Left ventricle myocardium inferior (tissue), 1 donor: ENCODE results near the gene LGALS9C. TPM values are rescaled to one million over a fixed set of nuclear protein-coding genes. Genes with fewer than 3 reads are reported as not detected.
A peak's percentile ranks its signal among the peaks of the same experiment; 100 is the strongest.
"Not testable (repeated sequence)": the region's sequence is repeated elsewhere in the genome, so short reads cannot be mapped to it uniquely, and the experiment has no call there.

Experiments used
- DNase-seq: peaks from one replicate; pipeline ENCODE4 v3.0.0-alpha.2; 2020
- H3K27ac ChIP-seq: fragments of 200-600 bp; replicated peaks from 2 replicates; pipeline ENCODE4 v1.8.0; 2021
- H3K27me3 ChIP-seq: fragments of 200-600 bp; 2 replicates; pipeline ENCODE4 v1.8.0; 2021; ENCODE audit warnings: low read depth
- H3K36me3 ChIP-seq: fragments of 200-600 bp; 2 replicates; pipeline ENCODE4 v1.8.0; 2021
- H3K4me1 ChIP-seq: fragments of 200-600 bp; 2 replicates; pipeline ENCODE4 v1.8.0; 2021
- H3K4me3 ChIP-seq: fragments of 200-600 bp; 2 replicates; pipeline ENCODE4 v1.8.0; 2021; ENCODE audit warnings: mild to moderate bottlenecking, moderate library complexity
- H3K9me3 ChIP-seq: fragments of 200-600 bp; replicated peaks from 2 replicates; pipeline ENCODE4 v1.8.0; 2021
- intact Hi-C: fragments of 100-400 bp; cut with micrococcal nuclease; formaldehyde crosslinking; loops from one replicate; pipeline ENCODE4 v1.11.0; 2022
- long read RNA-seq: library from polyadenylated mRNA; unstranded; transcript quantifications from one replicate; pipeline ENCODE4 v2.0.0, GENCODE V29; 2021
- total RNA-seq: library from RNA; stranded (reverse); fragmentation: NEBNext Ultra II Directional; extraction: Animal tissue kit (Norgen Biotek cat#: 25700); gene quantifications from one replicate; pipeline ENCODE4 v1.2.1, GENCODE V29; 2021
- TF ChIP-seq, protein P1 (sequence below): fragments of 200-600 bp; IDR thresholded peaks from 2 replicates; pipeline ENCODE4 v1.8.0; 2021; ENCODE audit warnings: antibody characterized with exemption, mild to moderate bottlenecking, borderline replicate concordance
- donor health status: DM: no; HTN: yes; CAD: no; lungs with severe emphysema.

The LGALS9C gene
- not detected for total RNA-seq
- long read RNA-seq, result 0 reads

DNA sequence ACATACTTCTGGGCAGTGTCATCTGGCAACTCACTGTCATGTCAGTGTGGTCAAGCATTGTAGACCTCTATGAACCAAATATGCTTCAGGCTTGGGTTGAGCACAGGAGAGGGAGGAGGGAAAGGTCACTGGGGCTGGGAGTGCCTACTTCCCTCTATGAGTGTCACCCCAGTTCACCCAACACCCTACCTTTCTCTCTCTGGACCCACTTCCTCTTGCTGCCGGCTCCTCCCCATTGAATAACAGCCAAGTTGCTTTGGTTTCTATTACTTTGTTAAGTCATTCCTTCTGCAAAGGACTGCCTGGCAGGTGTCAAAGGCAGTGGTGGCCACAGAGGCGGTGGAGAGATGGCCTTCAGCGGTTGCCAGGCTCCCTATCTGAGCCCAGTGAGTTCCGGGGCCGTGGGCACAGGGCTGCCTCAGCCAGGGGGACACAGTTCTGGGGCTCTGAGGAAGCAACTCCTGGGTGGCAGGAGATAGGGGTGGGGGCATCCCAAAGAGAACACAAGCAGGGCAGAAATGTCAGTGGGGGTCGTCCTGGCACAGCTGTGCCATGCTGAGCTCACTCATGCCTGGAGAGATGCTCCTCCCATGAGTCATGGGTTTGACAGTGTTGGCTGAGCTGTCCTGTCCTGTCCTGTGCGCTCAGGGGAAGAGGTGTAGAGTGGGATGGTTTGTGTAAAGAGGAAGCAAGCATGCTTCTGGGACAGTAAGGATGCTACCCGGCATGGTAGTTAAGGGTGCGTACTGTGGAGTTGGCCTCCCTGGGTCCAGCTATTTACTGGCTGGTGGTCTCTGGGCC is at the start of gene LGALS9C:
TSS of gene LGALS9C (plus strand) at position 282 of the 801 bp plus-strand sequence. CDS start at position 348, 66 bp downstream.
- H3K4me3 ChIP-seq, H3K4me1 ChIP-seq, H3K9me3 ChIP-seq, H3K27me3 ChIP-seq, DNase-seq, H3K27ac ChIP-seq, H3K36me3 ChIP-seq, intact Hi-C loops: not testable (repeated sequence)

DNA sequence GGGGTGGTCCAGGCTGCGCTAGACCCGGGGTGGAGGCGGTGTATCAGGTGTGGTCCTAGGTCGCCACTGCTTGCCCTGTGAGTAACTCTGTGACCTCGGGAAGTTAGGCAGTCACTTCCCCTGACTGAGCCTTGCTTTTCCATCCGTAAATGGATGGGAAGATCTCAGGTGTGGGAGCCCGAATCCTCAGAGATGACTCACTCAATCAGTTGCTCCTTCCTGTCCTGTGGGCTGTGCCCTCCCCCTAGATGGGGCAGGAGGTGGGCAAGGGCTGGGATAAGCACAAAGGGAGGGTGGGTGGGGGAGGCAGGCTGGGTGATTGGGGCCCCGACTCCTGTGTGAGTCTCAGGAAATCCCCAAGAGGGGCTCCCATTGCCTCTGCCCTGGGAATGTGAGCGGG is 44.4 kb upstream of the LGALS9C start:
- H3K9me3 ChIP-seq, H3K36me3 ChIP-seq, H3K27ac ChIP-seq, H3K4me3 ChIP-seq, DNase-seq, H3K4me1 ChIP-seq, intact Hi-C loops, H3K27me3 ChIP-seq: not testable (repeated sequence)

DNA sequence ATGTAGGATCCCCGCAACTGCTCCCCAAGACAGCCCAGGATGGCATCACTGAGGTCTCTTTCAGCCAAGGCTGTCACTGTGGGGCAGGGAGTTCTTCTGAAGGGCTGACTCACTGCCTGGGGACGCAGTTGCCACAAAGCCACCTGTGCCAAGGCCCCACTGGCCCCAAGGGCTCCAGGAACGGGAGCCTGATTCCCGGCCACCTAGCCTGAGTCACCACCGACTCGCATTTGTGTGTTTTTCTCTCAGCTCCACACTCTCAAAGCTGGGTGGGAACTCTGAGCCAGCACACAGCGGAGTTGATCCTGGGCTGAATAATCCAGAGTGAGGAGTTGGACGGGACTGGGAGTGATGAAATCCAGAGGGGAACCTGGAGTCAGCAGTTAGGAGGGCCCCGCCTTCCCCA is 37.1 kb upstream of the LGALS9C start:
- DNase-seq, H3K27me3 ChIP-seq: not testable (repeated sequence)

DNA sequence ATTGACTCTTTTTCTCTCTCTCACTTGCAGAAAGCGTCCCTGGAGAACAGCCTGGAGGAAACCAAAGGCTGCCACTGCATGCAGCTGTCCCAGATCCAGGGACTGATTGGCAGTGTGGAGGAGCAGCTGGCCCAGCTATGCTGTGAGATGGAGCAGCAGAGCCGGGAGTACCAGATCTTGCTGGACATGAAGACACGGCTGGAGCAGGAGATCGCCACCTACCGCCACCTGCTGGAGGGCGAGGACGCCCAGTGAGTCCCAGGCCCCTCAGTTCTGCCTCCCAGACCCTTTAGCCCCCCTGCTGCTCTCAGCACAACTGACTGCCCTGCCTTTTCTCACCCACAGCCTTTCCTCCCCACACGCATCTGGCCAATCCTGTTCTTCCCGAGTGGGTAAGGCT is 34.5 kb upstream of the LGALS9C start:
- TF ChIP-seq, protein P1, sequence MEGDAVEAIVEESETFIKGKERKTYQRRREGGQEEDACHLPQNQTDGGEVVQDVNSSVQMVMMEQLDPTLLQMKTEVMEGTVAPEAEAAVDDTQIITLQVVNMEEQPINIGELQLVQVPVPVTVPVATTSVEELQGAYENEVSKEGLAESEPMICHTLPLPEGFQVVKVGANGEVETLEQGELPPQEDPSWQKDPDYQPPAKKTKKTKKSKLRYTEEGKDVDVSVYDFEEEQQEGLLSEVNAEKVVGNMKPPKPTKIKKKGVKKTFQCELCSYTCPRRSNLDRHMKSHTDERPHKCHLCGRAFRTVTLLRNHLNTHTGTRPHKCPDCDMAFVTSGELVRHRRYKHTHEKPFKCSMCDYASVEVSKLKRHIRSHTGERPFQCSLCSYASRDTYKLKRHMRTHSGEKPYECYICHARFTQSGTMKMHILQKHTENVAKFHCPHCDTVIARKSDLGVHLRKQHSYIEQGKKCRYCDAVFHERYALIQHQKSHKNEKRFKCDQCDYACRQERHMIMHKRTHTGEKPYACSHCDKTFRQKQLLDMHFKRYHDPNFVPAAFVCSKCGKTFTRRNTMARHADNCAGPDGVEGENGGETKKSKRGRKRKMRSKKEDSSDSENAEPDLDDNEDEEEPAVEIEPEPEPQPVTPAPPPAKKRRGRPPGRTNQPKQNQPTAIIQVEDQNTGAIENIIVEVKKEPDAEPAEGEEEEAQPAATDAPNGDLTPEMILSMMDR, result peak; percentile 25
- not testable (repeated sequence) for H3K36me3 ChIP-seq
- peak; percentile 39 for DNase-seq

More for the DNA sequence above, 37.1 kb upstream of the LGALS9C start:
- H3K27ac ChIP-seq, H3K4me3 ChIP-seq, H3K9me3 ChIP-seq, H3K36me3 ChIP-seq, H3K4me1 ChIP-seq, intact Hi-C loops: not testable (repeated sequence)

DNA sequence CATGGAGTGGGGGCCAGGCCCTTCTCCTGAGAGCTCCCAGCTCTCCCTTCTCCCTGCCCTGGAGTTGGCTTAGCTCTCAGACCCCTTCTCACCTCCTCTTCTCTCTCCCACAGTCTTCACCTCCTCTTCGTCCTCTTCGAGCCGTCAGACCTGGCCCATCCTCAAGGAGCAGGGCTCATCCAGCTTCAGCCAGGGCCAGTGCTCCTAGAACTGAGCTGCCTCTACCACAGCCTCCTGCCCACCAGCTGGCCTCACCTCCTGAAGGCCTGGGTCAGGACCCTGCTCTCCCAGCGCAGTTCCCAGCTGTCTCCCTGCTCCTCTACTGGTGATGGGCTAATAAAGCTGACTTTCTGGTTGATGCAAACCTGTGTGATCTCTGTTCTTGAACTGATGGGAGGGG is 34.1 kb upstream of the LGALS9C start:
- H3K27ac ChIP-seq, H3K36me3 ChIP-seq, intact Hi-C loops, H3K9me3 ChIP-seq, H3K27me3 ChIP-seq, H3K4me3 ChIP-seq, H3K4me1 ChIP-seq, DNase-seq: not testable (repeated sequence)

More for the DNA sequence above, 34.5 kb upstream of the LGALS9C start:
- H3K27me3 ChIP-seq, intact Hi-C loops, H3K4me1 ChIP-seq, H3K9me3 ChIP-seq, H3K4me3 ChIP-seq, H3K27ac ChIP-seq: not testable (repeated sequence)

DNA sequence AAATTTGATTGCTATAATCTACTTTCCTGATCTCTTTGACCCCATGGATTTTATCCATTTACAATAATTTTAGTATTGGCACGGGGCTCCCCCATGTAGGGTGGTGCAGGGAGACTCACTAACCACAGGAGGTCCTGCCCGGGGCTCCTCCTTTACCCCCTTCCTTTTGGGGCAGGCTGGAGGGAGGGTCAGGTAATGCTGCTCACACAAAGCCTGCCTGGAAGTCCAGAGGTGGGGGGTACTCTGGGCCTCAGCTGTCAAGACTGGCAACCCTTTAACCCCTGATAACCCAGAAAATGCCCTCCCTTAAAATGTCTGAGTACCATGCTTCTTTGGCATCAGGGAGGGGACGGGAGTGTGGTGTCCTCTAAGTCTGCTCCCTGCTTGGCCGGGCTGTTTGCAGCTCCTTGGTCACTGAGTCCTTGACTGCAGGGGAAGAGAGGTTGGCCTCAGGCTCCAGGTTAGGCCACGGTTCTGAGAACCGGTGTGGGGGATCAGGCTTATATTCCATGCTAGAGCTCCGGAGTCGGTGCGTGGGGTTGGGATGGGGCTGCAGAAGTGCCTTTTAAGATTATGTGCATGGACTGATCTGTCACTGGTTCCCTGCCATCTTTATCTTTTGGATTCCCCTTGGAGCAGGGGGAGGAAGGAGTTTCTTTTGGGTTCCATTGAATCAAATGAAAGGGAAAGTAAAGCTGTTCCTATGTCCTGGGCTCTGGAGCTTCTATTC is 28.9 kb upstream of the LGALS9C start:
- H3K27me3 ChIP-seq, H3K27ac ChIP-seq, H3K36me3 ChIP-seq, intact Hi-C loops, H3K9me3 ChIP-seq, DNase-seq, H3K4me1 ChIP-seq, H3K4me3 ChIP-seq: not testable (repeated sequence)

DNA sequence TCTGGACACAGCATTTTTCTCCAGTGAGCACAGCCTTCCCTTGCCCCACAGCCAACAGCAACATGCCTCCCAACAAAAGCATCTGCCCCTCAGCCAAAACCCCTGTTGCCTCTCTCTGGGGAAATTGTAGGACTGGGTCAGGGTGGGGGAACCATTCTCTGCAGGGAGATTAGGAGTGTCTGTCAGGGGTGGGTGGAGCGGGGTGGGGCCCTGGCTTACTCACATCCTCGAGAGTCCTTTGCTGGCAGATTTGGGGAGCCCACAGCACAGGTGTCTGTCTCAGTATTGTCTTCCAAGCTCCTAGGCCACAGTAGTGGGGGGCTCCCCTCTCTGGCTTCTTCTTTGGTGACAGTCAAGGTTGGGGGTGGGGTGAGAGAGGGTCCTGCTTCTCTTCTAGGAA is 28.3 kb upstream of the LGALS9C start:
- H3K9me3 ChIP-seq, H3K36me3 ChIP-seq, H3K4me3 ChIP-seq, intact Hi-C loops, DNase-seq, H3K4me1 ChIP-seq, H3K27me3 ChIP-seq, H3K27ac ChIP-seq: not testable (repeated sequence)

DNA sequence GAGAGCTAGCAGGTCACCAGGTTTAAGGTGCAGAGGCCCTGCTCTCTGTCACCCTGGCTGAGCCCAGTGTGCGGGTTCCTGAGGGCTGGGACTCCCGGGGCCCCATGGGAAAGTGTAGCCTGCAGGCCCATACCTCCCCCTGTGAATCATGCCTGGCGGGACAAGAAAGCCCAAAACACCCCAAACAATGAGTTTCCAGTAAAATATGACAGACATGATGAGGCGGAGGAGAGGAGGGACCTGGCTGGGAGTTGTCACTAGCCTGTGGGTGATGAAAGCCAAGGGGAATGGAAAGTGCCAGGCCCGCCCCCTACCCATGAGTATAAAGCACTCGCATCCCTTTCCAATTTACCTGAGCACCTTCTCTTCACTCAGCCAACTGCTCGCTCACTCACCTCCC is 26.8 kb upstream of the LGALS9C start:
- H3K4me3 ChIP-seq, H3K27ac ChIP-seq, DNase-seq, H3K4me1 ChIP-seq, H3K9me3 ChIP-seq, H3K27me3 ChIP-seq, H3K36me3 ChIP-seq, intact Hi-C loops: not testable (repeated sequence)

DNA sequence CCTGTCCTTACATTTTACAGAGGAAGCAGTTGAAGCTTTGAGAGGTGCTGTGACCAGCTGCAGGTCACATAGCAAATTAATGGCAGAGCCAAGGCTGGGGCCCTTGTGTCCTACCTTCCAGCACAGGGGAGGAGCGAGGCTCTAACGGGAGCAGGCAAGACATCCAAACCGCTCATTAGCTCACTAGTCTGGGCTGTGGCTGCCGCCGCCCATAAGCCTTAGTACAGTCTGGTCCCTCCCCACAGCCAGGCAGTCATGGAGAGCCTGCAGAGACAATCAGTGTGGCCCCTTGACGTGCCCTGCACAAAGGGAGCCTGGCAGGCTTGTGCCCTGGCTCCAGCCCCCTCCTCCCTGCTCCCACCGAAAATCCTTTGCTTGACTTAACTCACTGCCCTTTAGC is 25.6 kb upstream of the LGALS9C start:
- H3K4me3 ChIP-seq, H3K36me3 ChIP-seq, H3K9me3 ChIP-seq, H3K27ac ChIP-seq, intact Hi-C loops, DNase-seq, H3K4me1 ChIP-seq, H3K27me3 ChIP-seq: not testable (repeated sequence)

DNA sequence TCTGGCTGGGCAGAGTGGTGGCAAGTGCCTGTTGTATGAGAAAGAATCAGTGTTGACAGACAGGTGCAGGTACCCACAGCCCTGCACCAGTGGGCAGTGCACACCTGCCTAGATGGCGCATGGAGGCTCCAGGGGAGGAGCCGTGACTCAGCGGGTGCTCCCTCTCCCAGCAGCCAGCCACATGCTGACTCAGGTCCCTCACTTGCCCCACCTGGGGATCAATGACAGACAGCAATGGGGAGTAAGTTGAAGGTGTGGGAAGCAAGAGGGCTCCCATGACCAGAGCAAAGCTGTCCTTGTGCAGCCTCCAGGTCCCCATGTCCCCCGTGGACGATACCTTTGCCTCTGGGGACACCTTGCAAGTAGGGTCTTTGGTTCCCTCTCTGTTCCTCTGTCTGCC is 24.6 kb upstream of the LGALS9C start:
- DNase-seq, H3K36me3 ChIP-seq, H3K4me3 ChIP-seq, H3K27me3 ChIP-seq, intact Hi-C loops, H3K27ac ChIP-seq, H3K4me1 ChIP-seq, H3K9me3 ChIP-seq: not testable (repeated sequence)

DNA sequence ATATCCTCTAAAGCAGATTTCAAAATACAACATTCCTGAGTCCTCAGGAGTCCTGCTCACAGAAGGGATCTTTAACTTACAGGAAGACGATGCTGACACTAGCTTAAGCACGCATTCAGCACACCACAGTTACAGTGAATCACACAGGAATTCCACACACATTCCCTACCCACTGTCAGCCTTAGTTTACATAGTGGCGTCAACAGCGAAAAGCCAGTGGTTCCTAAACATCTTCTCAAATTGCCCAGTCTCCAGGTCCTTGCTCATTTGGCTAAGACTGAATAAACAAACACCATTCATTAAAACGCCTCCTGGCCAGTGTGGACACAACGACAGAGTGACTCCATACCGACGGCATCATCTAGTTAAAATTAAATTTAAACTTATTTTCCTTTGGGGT is 17.6 kb upstream of the LGALS9C start:
- intact Hi-C loops, H3K4me1 ChIP-seq, DNase-seq, H3K9me3 ChIP-seq, H3K36me3 ChIP-seq, H3K27me3 ChIP-seq, H3K27ac ChIP-seq, H3K4me3 ChIP-seq: not testable (repeated sequence)

DNA sequence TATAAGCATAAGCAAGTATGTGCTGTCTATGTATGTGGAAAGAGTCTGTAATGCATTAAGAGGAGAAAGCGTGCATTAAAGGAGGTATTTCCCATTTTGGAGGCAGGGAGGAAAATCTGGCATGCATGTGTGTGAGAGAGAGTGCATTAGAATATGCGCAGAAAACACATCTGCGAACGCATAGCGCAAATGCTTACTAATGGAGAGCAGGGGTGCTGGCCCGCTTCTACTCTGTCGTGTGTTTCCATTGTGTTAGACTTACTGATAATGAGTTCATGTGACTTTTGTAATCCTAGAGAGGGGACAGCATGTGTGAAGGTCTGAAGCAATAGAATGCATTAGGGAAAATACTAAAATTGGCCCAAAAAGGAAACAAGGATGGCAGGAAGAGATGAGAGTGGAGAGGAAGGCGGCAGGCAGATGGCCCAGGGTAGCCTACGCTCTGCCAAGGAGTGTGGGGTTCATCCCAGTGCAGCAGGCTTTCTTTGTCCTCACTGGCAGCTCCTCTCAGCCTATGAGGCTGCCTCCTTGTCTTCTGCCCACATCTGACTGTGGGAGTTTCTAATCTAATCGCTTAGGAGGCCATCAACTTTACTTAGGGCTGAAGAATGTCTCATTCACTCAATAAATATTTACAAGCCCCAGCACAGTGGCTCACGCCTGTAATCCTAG is 12.6 kb upstream of the LGALS9C start:
- H3K27ac ChIP-seq, intact Hi-C loops, H3K9me3 ChIP-seq, H3K4me3 ChIP-seq, DNase-seq, H3K36me3 ChIP-seq, H3K27me3 ChIP-seq, H3K4me1 ChIP-seq: not testable (repeated sequence)
